Activated CD4-positive, alpha-beta T cell treated with anti-CD3 and anti-CD28 coated beads, Interleukin-2, amount 10 ng/mL, durations not matched to agents 7 days and 5 days (primary cell): ENCODE data around the gene TMEM109. TPM values are rescaled to one million over a fixed set of nuclear protein-coding genes. Genes with fewer than 3 reads are reported as not detected.

Experiments
- CTCF ChIA-PET: fragments of 350-600 bp; sonication (Branson Sonifier 250); formaldehyde crosslinking; loops from one replicate; lab custom pipeline; 2021; ENCODE audit warnings: antibody characterized with exemption; lab: Charles Lee
- POLR2A ChIA-PET: fragments of 350-600 bp; sonication (Branson Sonifier 250); formaldehyde crosslinking; loops from one replicate; lab custom pipeline; 2021; ENCODE audit warnings: antibody characterized with exemption; lab: Charles Lee
- DNase-seq: peaks from one replicate; pipeline ENCODE4 v3.0.0-alpha.2; 2020
- H3K27ac Mint-ChIP-seq: one replicate; pipeline ENCODE4 v1.8.0; 2021; ENCODE audit warnings: mild to moderate bottlenecking, moderate library complexity, mixed read lengths
- H3K27me3 Mint-ChIP-seq: one replicate; pipeline ENCODE4 v1.8.0; 2021; ENCODE audit warnings: mixed read lengths
- H3K36me3 Mint-ChIP-seq: one replicate; pipeline ENCODE4 v1.8.0; 2021; ENCODE audit warnings: low read depth, mixed read lengths
- H3K4me1 Mint-ChIP-seq: one replicate; pipeline ENCODE4 v1.8.0; 2021; ENCODE audit warnings: mixed read lengths
- H3K4me3 Mint-ChIP-seq: one replicate; pipeline ENCODE4 v1.8.0; 2021; ENCODE audit warnings: mild to moderate bottlenecking, moderate library complexity, mixed read lengths
- H3K9me3 Mint-ChIP-seq: one replicate; pipeline ENCODE4 v1.8.0; 2021; ENCODE audit warnings: mixed read lengths
- total RNA-seq, 2 experiments: library from RNA; stranded (reverse); gene quantifications; one replicate each; pipeline ENCODE4 v1.2.3, GENCODE V29; 2021

TMEM109 gene
- total RNA-seq, 2 experiments from 2014 or later: 114 to 119 TPM

DNA sequence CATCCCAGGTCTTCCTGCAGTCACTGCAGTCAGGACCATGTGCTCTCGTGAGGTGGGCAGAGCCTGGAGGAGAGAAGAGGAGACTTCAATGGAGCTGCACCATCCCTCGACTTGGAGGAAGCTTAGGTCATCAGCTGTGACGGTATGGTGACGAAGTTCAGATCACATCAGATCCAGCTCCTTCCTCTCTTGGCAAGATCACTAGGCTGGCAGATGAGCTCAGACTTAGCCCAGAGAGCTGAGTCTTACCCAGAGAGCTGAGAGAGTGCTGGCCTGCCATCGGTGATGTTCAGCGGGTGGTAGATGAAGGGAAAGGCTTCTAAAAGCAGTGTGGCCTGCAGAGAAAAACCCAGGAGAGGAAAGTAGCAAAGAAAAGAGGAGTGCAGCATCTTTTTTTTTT is 39.8 kb downstream of the TMEM109 start:
- peaks cover 13% of the 10 kb centered on the region for H3K27me3 Mint-ChIP-seq
- no peak overlapping the region for H3K27ac Mint-ChIP-seq
- no peak overlapping the region for H3K4me3 Mint-ChIP-seq
- H3K36me3 Mint-ChIP-seq: no peaks in the 10 kb centered on the region
- DNase-seq: no peak
- peaks cover 29% of the 10 kb centered on the region for H3K4me1 Mint-ChIP-seq
- ChIA-PET POLR2A (no interaction called here), CTCF (interaction anchor here (0.6 to 1.4 kb wide), 6 partner anchors 11 to 45 kb away, joined by 3 to 4 read pairs (median 4); no protein-coding TSS in a partner anchor)
- H3K9me3 Mint-ChIP-seq: no peaks in the 10 kb centered on the region

- ChIA-PET POLR2A (no interaction called here), CTCF (interaction anchor here (0.7 to 1.4 kb wide), 3 partner anchors 10 to 52 kb away, joined by 3 to 4 read pairs (median 3); no protein-coding TSS in a partner anchor)
- Mint-ChIP-seq H3K27ac (no peak overlapping the region), H3K36me3 (no peaks in the 10 kb centered on the region), H3K27me3 (peaks cover 12% of the 10 kb centered on the region), H3K4me1 (peaks cover 29% of the 10 kb centered on the region), H3K9me3 (no peaks in the 10 kb centered on the region), H3K4me3 (no peak overlapping the region)
- DNase-seq: no peak
These were observed 40.5 kb downstream of the TMEM109 start for GRCh38 chr11:60954421-60954820.

- H3K27me3 Mint-ChIP-seq: peaks cover 16% of the 10 kb centered on the region
- DNase-seq: no peak
- ChIA-PET POLR2A (no interaction called here), CTCF (interaction anchor here (0.6 kb wide), 1 partner anchor 403 kb away, joined by 4 read pairs; no protein-coding TSS in a partner anchor)
- no peaks in the 10 kb centered on the region for H3K36me3 Mint-ChIP-seq
- no peaks in the 10 kb centered on the region for H3K9me3 Mint-ChIP-seq
- H3K4me1 Mint-ChIP-seq: peaks cover 25% of the 10 kb centered on the region
- no peak overlapping the region for H3K27ac Mint-ChIP-seq
- H3K4me3 Mint-ChIP-seq: no peak overlapping the region
These were observed 41.6 kb downstream of the TMEM109 start for GRCh38 chr11:60955571-60955970.

DNA sequence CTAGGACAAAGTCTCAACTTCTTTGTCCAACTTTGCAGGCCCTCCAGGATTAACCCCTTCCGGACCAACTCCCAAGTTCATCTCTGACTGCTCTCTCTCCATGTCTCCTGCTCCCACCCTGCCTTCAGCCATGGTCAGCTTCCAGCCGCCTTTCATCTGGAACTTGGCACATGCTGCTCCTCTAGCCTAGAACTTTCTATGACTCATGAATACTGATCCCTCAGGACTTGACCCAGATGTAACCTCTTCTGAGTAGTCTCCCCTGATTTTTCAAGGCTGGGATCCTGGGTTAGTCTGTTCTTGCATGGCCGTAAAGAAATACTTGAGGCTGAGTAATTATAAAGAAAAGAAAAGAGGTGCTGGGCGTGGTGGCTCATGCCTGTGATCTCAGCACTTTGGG is 43.2 kb downstream of the TMEM109 start:
- peaks cover 18% of the 10 kb centered on the region for H3K4me1 Mint-ChIP-seq
- no peak overlapping the region for H3K4me3 Mint-ChIP-seq
- DNase-seq: no peak
- CTCF ChIA-PET: no interaction called here
- no peaks in the 10 kb centered on the region for H3K9me3 Mint-ChIP-seq
- POLR2A ChIA-PET: no interaction called here
- H3K27me3 Mint-ChIP-seq: peaks cover 15% of the 10 kb centered on the region
- no peaks in the 10 kb centered on the region for H3K36me3 Mint-ChIP-seq
- H3K27ac Mint-ChIP-seq: no peak overlapping the region

GRCh38 chr11:60959431-60959830 is 45.5 kb downstream of the TMEM109 start:
- ChIA-PET POLR2A (no interaction called here), CTCF (interaction anchor here (3.3 kb wide), 1 partner anchor 11 kb away, joined by 12 read pairs; the partner anchor contains the start of gene CD6)
- no peaks in the 10 kb centered on the region for H3K36me3 Mint-ChIP-seq
- no peak overlapping the region for H3K27ac Mint-ChIP-seq
- no peak for DNase-seq
- H3K27me3 Mint-ChIP-seq: peaks cover 19% of the 10 kb centered on the region
- H3K4me1 Mint-ChIP-seq: peaks cover 4% of the 10 kb centered on the region
- H3K4me3 Mint-ChIP-seq: no peak overlapping the region
- no peaks in the 10 kb centered on the region for H3K9me3 Mint-ChIP-seq

GRCh38 chr11:60960405-60960804 is 46.4 kb downstream of the TMEM109 start:
- no peaks in the 10 kb centered on the region for H3K36me3 Mint-ChIP-seq
- peaks cover 4% of the 10 kb centered on the region for H3K4me1 Mint-ChIP-seq
- DNase-seq: no peak
- no peak overlapping the region for H3K27ac Mint-ChIP-seq
- no peaks in the 10 kb centered on the region for H3K9me3 Mint-ChIP-seq
- POLR2A ChIA-PET: no interaction called here
- CTCF ChIA-PET: interaction anchor here (0.6 to 3.3 kb wide), 2 partner anchors 10 to 301 kb away, joined by 4 to 12 read pairs; partner anchors contain the start of gene CD6
- no peak overlapping the region for H3K4me3 Mint-ChIP-seq
- peaks cover 19% of the 10 kb centered on the region for H3K27me3 Mint-ChIP-seq

DNA sequence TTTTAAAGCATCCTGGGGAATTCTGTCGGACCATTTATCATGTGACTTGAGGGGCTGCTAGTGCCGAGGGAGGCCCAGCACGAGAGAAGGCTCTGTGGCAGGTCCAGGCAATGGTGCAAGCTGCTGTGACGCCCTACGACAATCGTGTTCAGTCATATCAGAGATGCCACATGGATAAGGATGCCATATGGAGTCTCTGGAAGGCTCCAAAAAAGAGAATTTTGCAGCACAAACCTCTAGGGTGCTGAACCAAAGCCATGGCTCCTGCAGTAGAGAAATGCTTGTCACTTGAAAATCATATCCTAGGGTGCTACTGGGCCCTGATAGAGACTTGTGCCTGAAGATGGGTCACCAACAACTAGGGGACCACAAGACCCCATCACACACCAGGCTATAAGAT is 50.8 kb downstream of the TMEM109 start:
- CTCF ChIA-PET: interaction anchor here (0.7 to 1.8 kb wide), 4 partner anchors 11 to 1153 kb away, joined by 3 to 5 read pairs (median 4); partner anchors contain the start of gene SLC15A3
- Mint-ChIP-seq H3K36me3 (peaks cover 6% of the 10 kb centered on the region), H3K4me3 (no peak overlapping the region), H3K9me3 (peaks cover 10% of the 10 kb centered on the region), H3K27ac (no peak overlapping the region), H3K27me3 (peaks cover 20% of the 10 kb centered on the region), H3K4me1 (peaks cover under 1% of the 10 kb centered on the region)
- DNase-seq: no peak
- POLR2A ChIA-PET: no interaction called here

DNA sequence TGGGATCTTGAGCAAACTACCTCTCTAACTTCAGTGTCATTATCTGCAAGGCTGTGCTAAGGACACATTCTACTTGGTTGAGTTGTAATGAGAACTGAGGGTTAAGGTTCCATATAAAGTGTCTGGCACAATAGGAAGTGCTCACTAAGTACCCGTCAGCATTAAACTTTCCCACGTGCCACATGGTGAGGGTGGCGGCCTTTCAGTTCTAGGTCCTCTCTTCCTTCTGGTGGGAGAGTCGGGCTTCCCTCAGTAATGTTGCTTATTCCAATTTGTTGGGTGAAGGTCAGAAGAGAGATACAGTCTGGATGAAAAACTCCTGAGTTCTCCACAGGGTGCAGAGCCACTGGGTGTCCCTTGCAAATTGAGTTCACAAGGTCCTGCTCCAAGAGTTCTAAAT is 52.9 kb downstream of the TMEM109 start:
- Mint-ChIP-seq H3K9me3 (peaks cover 10% of the 10 kb centered on the region), H3K4me3 (no peak overlapping the region), H3K36me3 (peaks cover 6% of the 10 kb centered on the region), H3K27me3 (peaks cover 11% of the 10 kb centered on the region), H3K4me1 (peaks cover 18% of the 10 kb centered on the region), H3K27ac (no peak overlapping the region)
- ChIA-PET CTCF (interaction anchor here (0.7 to 1.6 kb wide), 3 partner anchors 25 to 168 kb away, joined by 3 read pairs; no protein-coding TSS in a partner anchor), POLR2A (interaction anchor here (0.7 kb wide), 1 partner anchor 50 kb away, joined by 3 read pairs; no protein-coding TSS in a partner anchor)
- DNase-seq: no peak

GRCh38 chr11:60968223-60968622 is 54.3 kb downstream of the TMEM109 start:
- Mint-ChIP-seq H3K36me3 (peaks cover 19% of the 10 kb centered on the region), H3K4me3 (no peak overlapping the region), H3K27ac (no peak overlapping the region), H3K27me3 (peaks cover 5% of the 10 kb centered on the region), H3K9me3 (peaks cover 10% of the 10 kb centered on the region), H3K4me1 (peaks cover 18% of the 10 kb centered on the region)
- POLR2A ChIA-PET: no interaction called here
- CTCF ChIA-PET: interaction anchor here (1.2 to 1.8 kb wide), 5 partner anchors 9 to 144 kb away, joined by 3 to 4 read pairs (median 4); no protein-coding TSS in a partner anchor
- no peak for DNase-seq

- Mint-ChIP-seq H3K4me3 (peak overlapping the region; percentile 46), H3K36me3 (peaks cover 38% of the 10 kb centered on the region), H3K27me3 (peaks cover 5% of the 10 kb centered on the region), H3K4me1 (peaks cover 24% of the 10 kb centered on the region), H3K27ac (peak overlapping the region; percentile 61), H3K9me3 (peaks cover 10% of the 10 kb centered on the region)
- CTCF ChIA-PET: interaction anchor here (0.6 to 3.1 kb wide), 22 partner anchors 9 to 217 kb away, joined by 3 to 14 read pairs (median 4); partner anchors contain the start of gene TMEM109
- POLR2A ChIA-PET: interaction anchor here (0.5 to 1.7 kb wide), 4 partner anchors 17 to 1058 kb away, joined by 4 to 7 read pairs (median 6); no protein-coding TSS in a partner anchor
- DNase-seq: peak; percentile 85
These were observed 56.4 kb downstream of the TMEM109 start for GRCh38 chr11:60970369-60970774.

DNA sequence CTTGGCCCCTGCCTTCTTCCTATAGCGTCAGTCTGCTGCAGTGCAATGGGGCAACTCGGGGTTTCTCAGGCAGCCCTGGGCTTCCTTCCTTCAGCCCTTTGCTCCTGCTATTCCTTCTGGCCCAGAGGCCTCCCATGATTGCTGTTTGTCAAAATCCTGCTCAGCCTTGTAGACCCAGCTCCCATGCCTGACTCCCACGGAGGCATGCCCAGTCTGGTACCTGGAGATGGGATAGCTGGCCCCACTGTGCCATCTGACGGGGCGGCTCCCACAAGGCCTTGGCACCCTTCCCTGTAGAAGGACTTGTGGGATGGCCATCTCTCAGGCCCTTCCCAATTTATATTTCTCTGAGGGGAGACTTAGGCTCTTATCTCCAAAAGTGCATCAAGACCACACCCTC is 56.9 kb downstream of the TMEM109 start:
- CTCF ChIA-PET: interaction anchor here (0.8 to 3.1 kb wide), 19 partner anchors 8 to 216 kb away, joined by 3 to 14 read pairs (median 4); partner anchors contain the start of gene TMEM109
- H3K4me3 Mint-ChIP-seq: peak overlapping the region; percentile 79
- DNase-seq: no peak

DNA sequence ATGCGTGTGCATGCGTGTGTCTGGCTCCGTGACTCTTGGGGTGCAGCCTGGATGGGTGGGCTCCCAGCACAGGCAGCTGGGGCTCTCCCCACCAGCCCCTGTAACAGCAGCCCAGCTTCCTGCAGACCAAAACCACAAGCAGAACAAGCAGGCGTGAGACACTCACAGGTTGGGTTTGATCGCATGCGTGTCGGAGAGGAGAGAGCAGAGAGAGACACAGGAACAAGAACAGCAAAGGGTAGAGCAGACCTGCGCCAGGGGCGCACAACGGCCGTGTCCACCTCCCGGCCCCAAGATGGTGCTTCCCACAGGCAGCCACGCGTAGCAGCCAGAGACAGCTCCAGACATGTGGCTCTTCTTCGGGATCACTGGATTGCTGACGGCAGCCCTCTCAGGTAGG is 57.6 kb downstream of the TMEM109 start, which contains the start of gene CD6:
Gene CD6 (plus strand): TSS at position 161 of the 400 bp plus-strand sequence. CDS start 186 bp downstream, at position 347.
- peaks cover 10% of the 10 kb centered on the region for H3K9me3 Mint-ChIP-seq
- peaks cover 46% of the 10 kb centered on the region for H3K36me3 Mint-ChIP-seq
- CTCF ChIA-PET: interaction anchor here (0.8 to 3.1 kb wide), 15 partner anchors 8 to 323 kb away, joined by 3 to 14 read pairs (median 4); partner anchors contain the start of genes TMEM109 and VWCE
- POLR2A ChIA-PET: interaction anchor here (0.6 to 1.7 kb wide), 6 partner anchors 12 to 139 kb away, joined by 3 to 6 read pairs (median 3); no protein-coding TSS in a partner anchor
- H3K27ac Mint-ChIP-seq: peak within 1 kb of the TSS; percentile 83
- peaks cover 5% of the 10 kb centered on the region for H3K27me3 Mint-ChIP-seq
- peak; percentile 79 for DNase-seq
- H3K4me1 Mint-ChIP-seq: peaks cover 32% of the 10 kb centered on the region
- peak within 1 kb of the TSS; percentile 79 for H3K4me3 Mint-ChIP-seq

More for the DNA sequence above, 56.9 kb downstream of the TMEM109 start:
- H3K36me3 Mint-ChIP-seq: peaks cover 40% of the 10 kb centered on the region
- POLR2A ChIA-PET: interaction anchor here (0.5 to 1.7 kb wide), 6 partner anchors 13 to 1058 kb away, joined by 3 to 7 read pairs (median 4); no protein-coding TSS in a partner anchor
- peaks cover 10% of the 10 kb centered on the region for H3K9me3 Mint-ChIP-seq
- peaks cover 5% of the 10 kb centered on the region for H3K27me3 Mint-ChIP-seq
- peaks cover 25% of the 10 kb centered on the region for H3K4me1 Mint-ChIP-seq
- H3K27ac Mint-ChIP-seq: peak overlapping the region; percentile 83
